HG02884 (cell line): Measurements from ENCODE around the gene SPRED3.
"Not testable (repeated sequence)": the region's sequence is repeated elsewhere in the genome, so short reads cannot be mapped to it uniquely, and the experiment has no call there.

Source experiments
- ATAC-seq: cut with Tn5 transposase; IDR thresholded peaks from one replicate; pipeline ENCODE4 v1.9.1; 2021; ENCODE audit warnings: mild to moderate bottlenecking, moderate library complexity; ENCODE audit not compliant: unreplicated experiment

Gene SPRED3

GRCh38 chr19:38417146-38417543 lies 28.6 kb downstream of the SPRED3 start:
- ATAC-seq: no peak

- ATAC-seq: no peak
These were observed 29.3 kb downstream of the SPRED3 start for GRCh38 chr19:38417544-38418506.

GRCh38 chr19:38420935-38421334 lies 32.4 kb downstream of the SPRED3 start:
- no peak for ATAC-seq

- no peak for ATAC-seq
These were observed 33.4 kb downstream of the SPRED3 start for GRCh38 chr19:38421856-38422255.

- no peak for ATAC-seq
These were observed 33.9 kb downstream of the SPRED3 start for GRCh38 chr19:38422438-38422837.

GRCh38 chr19:38424272-38424671 lies 35.8 kb downstream of the SPRED3 start:
- ATAC-seq: no peak

GRCh38 chr19:38425222-38425809 lies 36.8 kb downstream of the SPRED3 start:
- no peak for ATAC-seq

- no peak for ATAC-seq
These were observed 37.4 kb downstream of the SPRED3 start, which contains the start of gene RASGRP4 for GRCh38 chr19:38425810-38426466. Gene RASGRP4 (minus strand): TSS chr19:38426219. CDS start chr19:38426091, 128 bp downstream.

GRCh38 chr19:38427035-38427677 lies 38.7 kb downstream of the SPRED3 start:
- ATAC-seq: not testable (repeated sequence)

GRCh38 chr19:38429055-38429810 lies 40.7 kb downstream of the SPRED3 start:
- no peak for ATAC-seq

- ATAC-seq: no peak
These were observed 41.3 kb downstream of the SPRED3 start for GRCh38 chr19:38429811-38430156.

- no peak for ATAC-seq
These were observed 42.4 kb downstream of the SPRED3 start for GRCh38 chr19:38430931-38431330.

- no peak for ATAC-seq
These were observed 44.8 kb downstream of the SPRED3 start, which contains the start of gene RYR1 for GRCh38 chr19:38433268-38433733. Gene RYR1 (plus strand): TSS chr19:38433691. CDS start chr19:38433830, 139 bp downstream.

GRCh38 chr19:38434549-38435051 lies 46.1 kb downstream of the SPRED3 start:
- no peak for ATAC-seq

GRCh38 chr19:38437295-38437694 lies 48.8 kb downstream of the SPRED3 start:
- ATAC-seq: no peak

GRCh38 chr19:38437917-38438316 lies 49.4 kb downstream of the SPRED3 start:
- no peak for ATAC-seq

- ATAC-seq: no peak
These were observed 52.1 kb downstream of the SPRED3 start for GRCh38 chr19:38440592-38440991.

GRCh38 chr19:38441657-38442348 lies 53.3 kb downstream of the SPRED3 start:
- no peak for ATAC-seq

- ATAC-seq: no peak
These were observed 54.2 kb downstream of the SPRED3 start for GRCh38 chr19:38442736-38443135.
